Lung (tissue), 12 donors: ENCODE results near the gene AARS2. TPM values are rescaled to one million over a fixed set of nuclear protein-coding genes. Genes with fewer than 3 reads are reported as not detected.
"Not testable (repeated sequence)": the region's sequence is repeated elsewhere in the genome, so short reads cannot be mapped to it uniquely, and the experiment has no call there.

Experiments used
- ATAC-seq: fragments of 200-7000 bp; cut with Tn5 transposase; one replicate; pipeline ENCODE4 v1.9.1; 2020; ENCODE audit warnings: moderate number of reproducible peaks; ENCODE audit not compliant: insufficient read depth, low FRiP score
- DNase-seq, 3 donors: peaks; one replicate each; pipeline ENCODE4 v3.0.0-alpha.2; 2013 to 2017
- H3K27ac ChIP-seq, 2 donors: one replicate each; pipeline ENCODE4 v1.5.1; 2013; ENCODE audit warnings: mild to moderate bottlenecking in 2 of 2, moderate library complexity in 2 of 2, control low read depth in 1 of 2, inconsistent platforms in 1 of 2, low read depth in 1 of 2, low read length in 1 of 2
- H3K27me3 ChIP-seq, 3 donors: one replicate each; pipeline ENCODE4 v1.5.1; 2013; ENCODE audit warnings: low read length in 2 of 3; ENCODE audit not compliant: control insufficient read depth in 3 of 3, insufficient read depth in 3 of 3
- H3K36me3 ChIP-seq, 4 donors: one replicate each; pipeline ENCODE4 v1.5.1; 2013; ENCODE audit warnings: low read length in 4 of 4, mild to moderate bottlenecking in 1 of 4, moderate library complexity in 1 of 4; ENCODE audit not compliant: control insufficient read depth in 4 of 4, insufficient read depth in 4 of 4
- H3K4me1 ChIP-seq, 5 donors: one replicate each; pipeline ENCODE4 v1.5.1; 2013; ENCODE audit warnings: low read length in 5 of 5, mild to moderate bottlenecking in 2 of 5, moderate library complexity in 1 of 5; ENCODE audit not compliant: control insufficient read depth in 5 of 5, insufficient read depth in 5 of 5
- H3K4me3 ChIP-seq: one replicate; pipeline ENCODE4 v1.5.1; 2013; ENCODE audit warnings: mild to moderate bottlenecking, control low read depth, moderate library complexity
- H3K9ac ChIP-seq, 2 donors: one replicate each; pipeline ENCODE4 v1.5.1; 2013; ENCODE audit warnings: low read length in 2 of 2, control low read depth in 1 of 2; ENCODE audit not compliant: insufficient read depth in 1 of 2
- H3K9me3 ChIP-seq, 4 donors: one replicate each; pipeline ENCODE4 v1.5.1; 2013; ENCODE audit warnings: low read length in 3 of 4, mild to moderate bottlenecking in 1 of 4, moderate library complexity in 1 of 4; ENCODE audit not compliant: control insufficient read depth in 4 of 4, insufficient read depth in 3 of 4
- WGBS, 2 donors: extraction: QIAGEN DNeasy Blood & Tissue Kit; methylation state at CpG; one replicate each; pipeline ENCODE4 v1.1.7; 2013; 5-methylcytosine and 5-hydroxymethylcytosine counted together
- polyA plus RNA-seq, 2 donors: library from polyadenylated mRNA; stranded (reverse); fragments of 200-250 nt; gene quantifications; one replicate each; pipeline ENCODE4 v1.2.1, GENCODE V29; 2013
- total RNA-seq, 2 donors: library from RNA; depleted of rRNA in 1 of 2; stranded (reverse); fragments of >200 nt in 1 of 2; gene quantifications; one replicate each; pipeline ENCODE4 v1.2.1, GENCODE V29; 2014 to 2021
- TF ChIP-seq, protein P1 (sequence below): IDR thresholded peaks from 2 replicates; pipeline ENCODE4 v1.5.1; 2012; ENCODE audit warnings: mild to moderate bottlenecking; ENCODE audit errors: control extremely low read depth, extremely low read depth
- donor health status: control.
- donor health status: control.
- donor health status: Bipolar disorder and iron deficiency.
- donor health status: healthy.
- donor health status: DM: yes; HTN: yes; CAD: no.

Gene AARS2
- total and polyA plus RNA-seq, 4 donors, result 4.8 to 13.7 (median 9.4) TPM

- no peak for ATAC-seq
- 40 to 77% methylated on average over 12 of the region's 12 CpGs for WGBS, 2 donors
Observed at GRCh38 chr6:44316481-44316880, 3.3 kb upstream of the AARS2 start.

GRCh38 chr6:44315951-44316350 lies 2.8 kb upstream of the AARS2 start:
- Histone ChIP-seq H3K9ac (no peak overlapping the region), H3K4me1 (peaks cover 0 to 9% (median 3%) of the 10 kb centered on the region in 5 donors), H3K36me3 (peaks cover 0 to 10% (median 3%) of the 10 kb centered on the region in 4 donors), H3K27me3 (peaks cover 0 to 17% (median 0%) of the 10 kb centered on the region in 3 donors), H3K27ac (no peak overlapping the region), H3K4me3 (no peak overlapping the region), H3K9me3 (no peaks in the 10 kb centered on the region)
- WGBS, 2 donors, result 69 to 82% methylated on average over 5 of the region's 5 CpGs
- DNase-seq (no peak), ATAC-seq (no peak)
- TF ChIP-seq, protein P1, sequence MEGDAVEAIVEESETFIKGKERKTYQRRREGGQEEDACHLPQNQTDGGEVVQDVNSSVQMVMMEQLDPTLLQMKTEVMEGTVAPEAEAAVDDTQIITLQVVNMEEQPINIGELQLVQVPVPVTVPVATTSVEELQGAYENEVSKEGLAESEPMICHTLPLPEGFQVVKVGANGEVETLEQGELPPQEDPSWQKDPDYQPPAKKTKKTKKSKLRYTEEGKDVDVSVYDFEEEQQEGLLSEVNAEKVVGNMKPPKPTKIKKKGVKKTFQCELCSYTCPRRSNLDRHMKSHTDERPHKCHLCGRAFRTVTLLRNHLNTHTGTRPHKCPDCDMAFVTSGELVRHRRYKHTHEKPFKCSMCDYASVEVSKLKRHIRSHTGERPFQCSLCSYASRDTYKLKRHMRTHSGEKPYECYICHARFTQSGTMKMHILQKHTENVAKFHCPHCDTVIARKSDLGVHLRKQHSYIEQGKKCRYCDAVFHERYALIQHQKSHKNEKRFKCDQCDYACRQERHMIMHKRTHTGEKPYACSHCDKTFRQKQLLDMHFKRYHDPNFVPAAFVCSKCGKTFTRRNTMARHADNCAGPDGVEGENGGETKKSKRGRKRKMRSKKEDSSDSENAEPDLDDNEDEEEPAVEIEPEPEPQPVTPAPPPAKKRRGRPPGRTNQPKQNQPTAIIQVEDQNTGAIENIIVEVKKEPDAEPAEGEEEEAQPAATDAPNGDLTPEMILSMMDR, result no peak

More at GRCh38 chr6:44316481-44316880, 3.3 kb upstream of the AARS2 start:
- no peaks in the 10 kb centered on the region for H3K9me3 ChIP-seq
- peaks cover 0 to 9% (median 3%) of the 10 kb centered on the region in 5 donors for H3K4me1 ChIP-seq
- TF ChIP-seq, protein P1, result no peak
- H3K36me3 ChIP-seq, result peaks cover 0 to 6% (median 0%) of the 10 kb centered on the region in 4 donors
- H3K9ac ChIP-seq, result no peak overlapping the region
- peaks cover 0 to 17% (median 0%) of the 10 kb centered on the region in 3 donors for H3K27me3 ChIP-seq
- no peak for DNase-seq
- H3K4me3 ChIP-seq, result no peak overlapping the region
- no peak overlapping the region for H3K27ac ChIP-seq

DNA sequence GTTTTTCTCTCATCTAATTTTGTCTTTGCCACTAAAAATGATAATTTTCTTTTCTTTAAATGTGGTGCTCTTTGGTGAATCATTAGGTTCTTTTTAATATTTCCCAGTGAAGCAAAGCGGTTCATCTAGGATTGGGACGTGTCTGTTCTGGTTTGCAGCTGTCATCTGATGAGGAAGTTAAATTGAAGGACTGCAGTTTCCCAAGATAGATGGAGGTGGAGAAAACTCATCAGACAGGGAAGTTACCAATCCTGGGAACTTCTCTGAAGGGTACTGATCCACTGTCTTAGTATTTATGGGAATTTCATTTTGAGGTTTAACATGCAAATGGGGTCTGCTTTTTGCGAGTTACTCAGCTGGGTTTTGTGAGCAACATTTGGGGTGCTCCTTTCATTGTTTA lies 2.4 kb upstream of the AARS2 start:
- no peak overlapping the region for H3K4me3 ChIP-seq
- H3K4me1 ChIP-seq, result peaks cover 0 to 9% (median 3%) of the 10 kb centered on the region in 5 donors
- ATAC-seq (no peak), DNase-seq (no peak)
- TF ChIP-seq, protein P1, result no peak
- no peaks in the 10 kb centered on the region for H3K9me3 ChIP-seq
- 47 to 62% methylated on average over 3 of the region's 3 CpGs for WGBS, 2 donors
- H3K9ac ChIP-seq, result no peak overlapping the region
- H3K27ac ChIP-seq, result no peak overlapping the region
- peaks cover 0 to 10% (median 6%) of the 10 kb centered on the region in 4 donors for H3K36me3 ChIP-seq
- H3K27me3 ChIP-seq, result peaks cover 0 to 17% (median 0%) of the 10 kb centered on the region in 3 donors

GRCh38 chr6:44314657-44315056 lies 1.5 kb upstream of the AARS2 start:
- not testable (repeated sequence) for H3K4me1 ChIP-seq, DNase-seq, ATAC-seq, H3K4me3 ChIP-seq, H3K27ac ChIP-seq, H3K9ac ChIP-seq, H3K9me3 ChIP-seq
- Histone ChIP-seq H3K27me3 (peaks cover 0 to 16% (median 0%) of the 10 kb centered on the region in 3 donors), H3K36me3 (peaks cover 0 to 16% (median 12%) of the 10 kb centered on the region in 4 donors)
- 91 to 93% methylated on average over 8 of the region's 8 CpGs for WGBS, 2 donors
